Metanephros (tissue), 2 donors: ENCODE results near the gene NOTCH4. TPM values are rescaled to one million over a fixed set of nuclear protein-coding genes. Genes with fewer than 3 reads are reported as not detected.

Experiments used
- small RNA-seq: library from RNA; depleted of rRNA; stranded (forward); fragments of <200 nt; gene quantifications from one replicate; pipeline ENCODE3, GENCODE V24; 2014; ENCODE audit warnings: low replicate concordance
- total RNA-seq: library from RNA; depleted of rRNA; stranded (reverse); fragments of >200 nt; gene quantifications from one replicate; pipeline ENCODE4 v1.2.3, GENCODE V29; 2014

The NOTCH4 gene
- total RNA-seq: 22.2 TPM

GRCh38 chr6:32223258-32224235 is at the start of gene NOTCH4:
Gene NOTCH4, minus strand, starts transcription at chr6:32224067. Its CDS starts 139 bp downstream, at chr6:32223928.

DNA sequence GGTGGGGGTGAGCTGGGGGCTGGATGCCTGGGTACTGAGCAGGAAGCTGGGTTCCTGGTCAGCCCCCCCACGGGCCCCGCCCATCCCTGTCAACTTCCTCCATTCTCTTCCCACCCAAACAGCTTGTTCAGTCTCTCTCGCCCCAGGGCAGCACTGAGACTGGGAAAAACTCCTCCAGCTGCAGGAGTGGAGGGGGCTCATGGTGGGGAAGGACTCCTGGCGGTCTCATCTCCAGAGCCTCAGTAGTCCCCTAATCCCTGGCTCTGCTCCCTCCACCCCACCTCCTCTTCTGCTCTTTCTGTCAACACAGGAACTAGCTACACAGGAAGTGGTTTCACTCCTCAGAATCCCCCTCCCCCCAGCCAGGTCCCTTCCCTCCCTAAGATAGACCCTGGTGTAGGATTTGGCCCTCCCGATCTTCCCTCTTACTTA is 31.2 kb downstream of the NOTCH4 start, which contains the start of gene GPSM3:
Gene GPSM3, minus strand, starts transcription at position 36 of the 432 bp plus-strand sequence. CDS start 130 bp downstream, outside the sequence.

DNA sequence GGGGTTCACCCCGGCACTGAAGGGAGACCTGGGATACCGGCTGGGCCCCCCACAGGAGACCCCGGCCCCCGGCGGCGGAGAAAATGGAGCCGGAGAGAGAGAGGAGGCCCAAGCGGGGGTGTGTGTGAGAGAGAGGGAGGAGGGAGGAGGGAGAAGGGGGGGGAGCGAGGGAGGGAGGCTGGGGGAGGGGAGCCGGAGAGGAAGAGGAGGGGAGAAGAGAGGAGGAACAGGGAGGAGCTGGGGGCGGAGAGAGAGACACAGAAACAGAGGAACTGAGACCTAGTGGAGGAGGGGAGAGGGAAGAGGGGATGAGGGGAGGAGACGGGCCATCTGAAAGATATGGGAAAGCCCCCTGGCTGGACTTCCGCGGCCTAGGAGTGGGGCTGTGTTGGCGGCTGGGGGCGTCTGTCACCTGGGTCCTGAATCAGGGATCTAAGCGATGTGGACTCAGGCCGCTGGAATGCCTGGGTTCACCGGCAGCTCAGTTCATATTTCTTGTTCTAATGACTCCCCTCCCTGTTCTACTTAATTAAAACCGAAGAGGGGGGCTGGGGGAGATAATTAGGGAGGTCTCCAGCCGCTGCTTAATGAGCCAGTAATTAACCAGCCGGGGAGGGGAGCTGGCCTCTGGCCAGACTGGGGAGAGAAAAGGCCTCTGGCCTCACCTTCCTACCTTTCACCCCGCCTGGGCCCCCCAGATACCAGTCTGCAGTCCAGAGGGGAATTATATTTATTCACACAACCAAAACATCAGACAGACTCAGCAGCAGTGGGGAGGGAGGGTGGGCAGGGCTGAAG is 33.6 kb downstream of the NOTCH4 start, which contains the start of gene PBX2:
Gene PBX2, minus strand, starts transcription at position 149 of the 798 bp plus-strand sequence. CDS start 287 bp downstream, outside the sequence.

GRCh38 chr6:32184084-32184640 is 39.7 kb downstream of the NOTCH4 start, which contains the start of gene AGER:
Gene AGER, minus strand, starts transcription at chr6:32184253. Its CDS starts 31 bp downstream, at chr6:32184222.

DNA sequence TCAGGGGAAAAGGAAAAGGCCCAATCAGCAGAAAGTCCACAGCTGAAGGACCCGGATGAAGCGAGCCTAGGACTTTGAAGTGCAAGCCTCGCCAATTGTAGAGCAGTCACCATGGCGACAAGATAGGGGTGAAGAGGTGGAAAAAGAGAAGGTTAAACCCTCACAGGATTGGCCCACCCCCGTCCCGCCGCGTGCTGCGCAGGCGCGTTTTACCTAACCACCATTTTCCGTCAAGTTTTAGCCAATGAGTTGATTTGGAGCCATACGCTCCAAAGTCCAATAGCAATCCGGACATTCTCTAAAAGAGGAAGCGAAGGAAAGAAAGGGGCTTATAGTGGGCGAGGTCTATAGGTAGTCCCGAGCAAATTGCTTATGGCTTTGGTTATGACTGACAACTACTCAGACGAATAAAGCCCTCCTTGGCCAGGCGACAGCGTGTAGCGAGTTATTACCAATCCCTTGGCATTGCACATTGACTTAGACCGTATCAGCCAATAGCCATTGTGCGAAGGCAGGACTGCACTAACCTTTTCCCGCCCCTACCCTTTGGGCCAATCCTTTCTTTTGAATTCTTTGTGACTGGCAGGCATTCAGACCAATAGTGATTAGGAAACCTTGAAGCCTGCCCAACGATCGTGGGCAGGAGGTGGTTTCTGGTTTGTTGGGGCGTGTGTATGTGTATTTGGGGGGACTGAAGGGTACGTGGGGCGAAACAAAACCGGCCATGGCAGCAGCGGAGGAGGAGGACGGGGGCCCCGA is 45.9 kb downstream of the NOTCH4 start, which contains the start of gene RNF5:
Gene RNF5, plus strand, starts transcription at position 618 of the 759 bp plus-strand sequence. Its CDS starts 107 bp downstream, at position 725.

DNA sequence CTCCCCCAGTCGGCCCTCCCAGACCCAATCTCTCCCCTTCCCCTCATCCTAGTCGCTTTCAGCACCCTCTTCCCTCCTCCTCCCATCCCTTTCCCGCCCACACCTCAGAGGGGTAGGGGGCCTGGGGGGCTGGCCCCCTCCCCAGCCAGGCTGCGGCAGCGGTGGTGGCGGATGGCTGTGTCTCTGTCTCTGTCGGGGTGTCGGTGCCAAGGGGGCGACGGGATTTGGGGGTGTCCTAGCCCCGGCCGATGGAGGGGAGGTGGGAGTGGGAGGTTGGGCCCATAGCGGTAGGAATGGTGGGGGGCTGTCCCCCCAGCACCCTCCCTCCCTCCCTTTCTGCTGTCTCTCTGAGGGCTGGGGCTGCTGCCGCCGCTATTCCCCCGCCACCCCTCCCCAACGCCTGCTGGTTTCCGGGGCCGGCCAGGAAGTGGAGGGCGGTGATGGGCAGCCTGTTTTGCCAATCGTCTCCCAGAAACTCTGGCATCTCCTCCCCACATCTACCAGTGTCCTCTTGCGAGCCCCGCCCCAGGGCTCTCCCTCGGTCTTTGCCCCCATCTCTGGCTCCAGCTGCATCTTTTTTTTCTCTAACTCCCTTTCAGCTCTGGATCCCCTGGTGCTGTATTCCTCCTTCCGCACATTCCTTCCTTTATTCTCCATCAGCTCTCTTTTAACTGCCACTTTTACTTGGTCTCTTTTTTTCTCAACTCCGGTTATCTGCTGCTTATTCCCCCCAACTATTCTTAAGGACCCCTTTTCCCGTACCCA is 48.0 kb downstream of the NOTCH4 start, which contains the start of gene AGPAT1:
Gene AGPAT1, minus strand, starts transcription at position 374 of the 765 bp plus-strand sequence. CDS start 4,588 bp downstream, outside the sequence.

GRCh38 chr6:32164295-32164694 is 59.6 kb downstream of the NOTCH4 start, which contains the start of gene EGFL8:
Gene EGFL8, plus strand, starts transcription at chr6:32164595. Its CDS starts 1,571 bp downstream, at chr6:32166166.

GRCh38 chr6:32153564-32154513 is 70.0 kb downstream of the NOTCH4 start, which contains the start of gene PPT2:
Gene PPT2, plus strand, starts transcription at chr6:32154141. Its CDS starts 454 bp downstream, at chr6:32154595.

DNA sequence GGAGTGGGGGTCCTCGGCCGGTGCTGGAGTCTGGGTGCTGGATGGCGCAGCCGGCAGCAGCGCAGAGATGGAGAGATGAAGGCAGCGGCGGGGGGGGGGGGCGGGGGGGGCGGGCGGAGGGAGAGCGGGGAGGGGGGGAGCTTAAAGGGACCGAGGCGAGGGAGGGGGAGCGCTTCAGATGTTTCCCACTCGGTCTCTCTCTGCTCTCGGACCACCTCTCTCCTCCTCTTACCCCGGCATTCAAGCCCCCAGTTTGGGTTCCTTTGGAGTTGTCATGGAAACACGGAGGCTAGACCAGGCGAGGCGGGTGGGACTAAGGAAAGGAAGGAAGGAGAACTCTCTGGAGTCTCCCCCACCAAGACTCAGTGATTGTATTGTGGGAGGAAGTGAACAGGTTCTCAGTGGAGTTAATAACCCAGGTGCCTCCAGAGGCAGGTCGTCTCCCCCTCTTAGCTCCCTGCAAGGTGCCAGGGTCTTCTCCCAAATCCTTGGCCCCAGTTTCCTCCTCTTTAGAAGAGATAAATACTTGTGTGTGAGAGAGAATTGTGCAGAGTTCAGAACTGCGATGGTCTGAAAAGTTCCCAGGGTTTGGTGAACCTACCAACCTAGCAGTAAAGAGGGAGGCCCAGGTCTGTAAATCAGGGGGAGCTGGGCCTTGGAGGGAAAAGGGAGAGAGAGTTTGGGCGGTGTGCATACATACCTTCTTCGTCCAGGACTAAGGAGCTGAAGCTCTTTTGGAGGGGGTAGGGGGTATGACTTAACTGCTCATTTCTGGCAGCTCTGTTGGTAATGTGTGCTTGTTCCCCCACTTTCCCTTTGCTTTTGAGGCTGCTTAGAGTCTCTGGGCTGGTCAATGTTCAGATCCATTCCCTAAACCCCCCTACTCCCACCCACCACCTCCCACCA is 71.8 kb downstream of the NOTCH4 start, which contains the start of gene PRRT1:
Gene PRRT1, minus strand, starts transcription at position 77 of the 906 bp plus-strand sequence. CDS start 112 bp downstream, outside the sequence.

Small RNAs within 50 kb of the gene (small RNA-seq; reads per million reads assigned to genes)
- gene AL662884.1 (not detected), gene MIR6833 (not detected)

Other genes starting within 250 kb of the NOTCH4 start
- 48.4 TPM for gene C4A, start 242.0 kb downstream of the NOTCH4 start, total RNA-seq
- 45.4 TPM for gene C4B, start 209.3 kb downstream of the NOTCH4 start, total RNA-seq
- 0.64 TPM for gene CYP21A2, start 185.7 kb downstream of the NOTCH4 start, total RNA-seq
- gene TNXB, start 114.7 kb downstream of the NOTCH4 start, total RNA-seq: 52.8 TPM
- 49.8 TPM for gene ATF6B, start 95.8 kb downstream of the NOTCH4 start, total RNA-seq
- gene FKBPL, start 93.8 kb downstream of the NOTCH4 start, total RNA-seq: 4.4 TPM
- gene PRRT1, start 72.1 kb downstream of the NOTCH4 start, total RNA-seq: 1.9 TPM
- gene PPT2, start 69.9 kb downstream of the NOTCH4 start, total RNA-seq: 39.3 TPM
- 14.0 TPM for gene EGFL8, start 59.5 kb downstream of the NOTCH4 start, total RNA-seq
- gene AGPAT1, start 48.0 kb downstream of the NOTCH4 start, total RNA-seq: 29.7 TPM
- 65.9 TPM for gene RNF5, start 45.7 kb downstream of the NOTCH4 start, total RNA-seq
- 6.0 TPM for gene AGER, start 39.8 kb downstream of the NOTCH4 start, total RNA-seq
- gene PBX2, start 33.9 kb downstream of the NOTCH4 start, total RNA-seq: 86.2 TPM
- gene GPSM3, start 31.4 kb downstream of the NOTCH4 start, total RNA-seq: 7.8 TPM
- gene TSBP1, start 147.8 kb upstream of the NOTCH4 start, total RNA-seq: not detected
- not detected for gene BTNL2, start 183.1 kb upstream of the NOTCH4 start, total RNA-seq
- gene HLA-DRA, start 215.8 kb upstream of the NOTCH4 start, total RNA-seq: 136 TPM